WTC11 (cell line): ENCODE results near the gene GSTK1. TPM values are rescaled to one million over a fixed set of nuclear protein-coding genes. Genes with fewer than 3 reads are reported as not detected.

ENCODE experiments used
- ATAC-seq: fragments of 200-7000 bp; cut with Tn5 transposase; 2 replicates; pipeline ENCODE4 v1.10.0; 2021; ENCODE audit warnings: mild to moderate bottlenecking, moderate library complexity
- CTCF ChIA-PET: fragments of 300-600 bp; sonication (Branson Sonifier 250); formaldehyde crosslinking; loops from one replicate; lab custom pipeline; 2021; ENCODE audit warnings: antibody characterized with exemption; lab: Charles Lee
- POLR2A ChIA-PET: fragments of 350-600 bp; sonication (Branson Sonifier 250); formaldehyde crosslinking; loops from one replicate; lab custom pipeline; 2021; ENCODE audit warnings: antibody characterized with exemption; lab: Charles Lee
- DNase-seq: peaks from one replicate; pipeline ENCODE4 v3.0.0; 2021; ENCODE audit warnings: low spot score
- H3K27ac Mint-ChIP-seq: 2 replicates; pipeline ENCODE4 v1.8.0; 2021; ENCODE audit warnings: mixed read lengths
- H3K27me3 Mint-ChIP-seq: 2 replicates; pipeline ENCODE4 v1.8.0; 2021; ENCODE audit warnings: low read depth, mild to moderate bottlenecking, moderate library complexity, mixed read lengths
- H3K36me3 Mint-ChIP-seq: 2 replicates; pipeline ENCODE4 v1.8.0; 2021; ENCODE audit warnings: mixed read lengths
- H3K4me1 Mint-ChIP-seq: 2 replicates; pipeline ENCODE4 v1.8.0; 2022; ENCODE audit warnings: mixed read lengths
- H3K4me3 Mint-ChIP-seq: 2 replicates; pipeline ENCODE4 v1.8.0; 2021; ENCODE audit warnings: mild to moderate bottlenecking, moderate library complexity, mixed read lengths
- H3K9me3 Mint-ChIP-seq: 2 replicates; pipeline ENCODE4 v1.8.0; 2021; ENCODE audit warnings: mixed read lengths
- CTCF ChIP-seq: fragments of 200-600 bp; IDR thresholded peaks from 2 replicates; pipeline ENCODE4 v1.8.0; 2022; ENCODE audit warnings: antibody characterized with exemption
- E2F1 ChIP-seq: sonication (generic); formaldehyde crosslinking; IDR thresholded peaks from 2 replicates; pipeline ENCODE4 v1.8.0; 2022; ENCODE audit warnings: mild to moderate bottlenecking, missing genetic modification reagents
- E2F5 ChIP-seq: sonication (generic); formaldehyde crosslinking; IDR thresholded peaks from 2 replicates; pipeline ENCODE4 v1.8.1; 2022; ENCODE audit warnings: mild to moderate bottlenecking, moderate library complexity, missing genetic modification reagents
- ELF4 ChIP-seq: sonication (generic); formaldehyde crosslinking; IDR thresholded peaks from 2 replicates; pipeline ENCODE4 v1.8.1; 2022; ENCODE audit warnings: low read depth, mild to moderate bottlenecking, moderate library complexity, missing genetic modification reagents
- EMX1 ChIP-seq: fragments of 250-450 bp; sonication (Bioruptor Pico); IDR thresholded peaks from 2 replicates; pipeline ENCODE4 v1.8.0; 2021; ENCODE audit warnings: mild to moderate bottlenecking
- FOXJ3 ChIP-seq: sonication (generic); formaldehyde crosslinking; IDR thresholded peaks from 2 replicates; pipeline ENCODE4 v1.9.0; 2021; ENCODE audit warnings: missing genetic modification reagents, mild to moderate bottlenecking, borderline replicate concordance
- IRF2 ChIP-seq: sonication (generic); formaldehyde crosslinking; IDR thresholded peaks from 2 replicates; pipeline ENCODE4 v1.8.0; 2022; ENCODE audit warnings: low read depth, missing genetic modification reagents, borderline replicate concordance
- JAZF1 ChIP-seq: fragments of 250-450 bp; sonication (Bioruptor Pico); IDR thresholded peaks from 2 replicates; pipeline ENCODE4 v1.9.0; 2021; ENCODE audit warnings: moderate library complexity, mild to moderate bottlenecking, inconsistent platforms
- KAT7 ChIP-seq: sonication (generic); formaldehyde crosslinking; IDR thresholded peaks from 2 replicates; pipeline ENCODE4 v1.8.1; 2023; ENCODE audit warnings: missing genetic modification reagents, mild to moderate bottlenecking, borderline replicate concordance
- MXD4 ChIP-seq: fragments of 250-450 bp; sonication (Bioruptor Pico); IDR thresholded peaks from 2 replicates; pipeline ENCODE4 v1.8.0; 2021; ENCODE audit warnings: mild to moderate bottlenecking, moderate library complexity, borderline replicate concordance
- NFYB ChIP-seq: sonication (generic); formaldehyde crosslinking; conservative IDR thresholded peaks from 2 replicates; pipeline ENCODE4 v1.8.0; 2022; ENCODE audit warnings: low read depth, missing genetic modification reagents
- NR2C2 ChIP-seq: sonication (generic); formaldehyde crosslinking; IDR thresholded peaks from 2 replicates; pipeline ENCODE4 v1.8.0; 2022; ENCODE audit warnings: mild to moderate bottlenecking, missing genetic modification reagents
- PRRX2 ChIP-seq: fragments of 250-450 bp; sonication (Bioruptor Pico); IDR thresholded peaks from 2 replicates; pipeline ENCODE4 v1.8.0; 2021; ENCODE audit warnings: mild to moderate bottlenecking
- TCF7 ChIP-seq: sonication (generic); formaldehyde crosslinking; IDR thresholded peaks from 2 replicates; pipeline ENCODE4 v1.8.0; 2022; ENCODE audit warnings: mild to moderate bottlenecking, low read depth, missing genetic modification reagents, moderate library complexity
- USF2 ChIP-seq: sonication (generic); formaldehyde crosslinking; IDR thresholded peaks from 2 replicates; pipeline ENCODE4 v1.8.1; 2023; ENCODE audit warnings: mild to moderate bottlenecking, missing genetic modification reagents, moderate library complexity
- ZNF263 ChIP-seq: sonication (generic); formaldehyde crosslinking; IDR thresholded peaks from 2 replicates; pipeline ENCODE4 v1.8.1; 2022; ENCODE audit warnings: low read depth, mild to moderate bottlenecking, moderate library complexity, missing genetic modification reagents
- ZNF416 ChIP-seq: fragments of 250-450 bp; sonication (Bioruptor Pico); IDR thresholded peaks from 2 replicates; pipeline ENCODE4 v1.9.0; 2021; ENCODE audit warnings: mild to moderate bottlenecking, inconsistent platforms
- total RNA-seq: library from RNA; stranded (reverse); gene quantifications from 3 replicates; pipeline ENCODE4 v1.2.3, GENCODE V29; 2021
- TF ChIP-seq, protein P1 (sequence below): sonication (generic); formaldehyde crosslinking; conservative IDR thresholded peaks from 2 replicates; pipeline ENCODE4 v1.8.1; 2022; ENCODE audit warnings: mild to moderate bottlenecking, missing genetic modification reagents
- TF ChIP-seq, protein P2 (sequence below): fragments of 250-450 bp; sonication (Bioruptor Pico); IDR thresholded peaks from 2 replicates; pipeline ENCODE4 v1.9.0; 2021; ENCODE audit warnings: mild to moderate bottlenecking

Gene GSTK1
- total RNA-seq, 1 experiment from 2014 or later: 30.1 TPM

- peak; percentile 98 for ATAC-seq
- Mint-ChIP-seq H3K36me3 (peaks cover 89% of the 10 kb centered on the region), H3K4me1 (no peaks in the 10 kb centered on the region), H3K9me3 (no peaks in the 10 kb centered on the region), H3K27ac (no peak overlapping the region), H3K27me3 (no peaks in the 10 kb centered on the region), H3K4me3 (no peak overlapping the region)
- peak; percentile 73 for DNase-seq
- POLR2A ChIA-PET: interaction anchor here (1.1 kb wide), 1 partner anchor 37 kb away, joined by 3 read pairs; the partner anchor contains the start of gene GSTK1
- CTCF ChIA-PET: interaction anchor here (0.9 to 1.5 kb wide), 13 partner anchors 10 to 427 kb away, joined by 3 to 9 read pairs (median 4); partner anchors contain the start of genes CASP2 and GSTK1
- TF ChIP-seq CTCF: peak; percentile 62
- TF ChIP-seq KAT7 (CRISPR knock-in tag): no peak
Observed at GRCh38 chr7:143299840-143300239, 36.6 kb downstream of the GSTK1 start.

DNA sequence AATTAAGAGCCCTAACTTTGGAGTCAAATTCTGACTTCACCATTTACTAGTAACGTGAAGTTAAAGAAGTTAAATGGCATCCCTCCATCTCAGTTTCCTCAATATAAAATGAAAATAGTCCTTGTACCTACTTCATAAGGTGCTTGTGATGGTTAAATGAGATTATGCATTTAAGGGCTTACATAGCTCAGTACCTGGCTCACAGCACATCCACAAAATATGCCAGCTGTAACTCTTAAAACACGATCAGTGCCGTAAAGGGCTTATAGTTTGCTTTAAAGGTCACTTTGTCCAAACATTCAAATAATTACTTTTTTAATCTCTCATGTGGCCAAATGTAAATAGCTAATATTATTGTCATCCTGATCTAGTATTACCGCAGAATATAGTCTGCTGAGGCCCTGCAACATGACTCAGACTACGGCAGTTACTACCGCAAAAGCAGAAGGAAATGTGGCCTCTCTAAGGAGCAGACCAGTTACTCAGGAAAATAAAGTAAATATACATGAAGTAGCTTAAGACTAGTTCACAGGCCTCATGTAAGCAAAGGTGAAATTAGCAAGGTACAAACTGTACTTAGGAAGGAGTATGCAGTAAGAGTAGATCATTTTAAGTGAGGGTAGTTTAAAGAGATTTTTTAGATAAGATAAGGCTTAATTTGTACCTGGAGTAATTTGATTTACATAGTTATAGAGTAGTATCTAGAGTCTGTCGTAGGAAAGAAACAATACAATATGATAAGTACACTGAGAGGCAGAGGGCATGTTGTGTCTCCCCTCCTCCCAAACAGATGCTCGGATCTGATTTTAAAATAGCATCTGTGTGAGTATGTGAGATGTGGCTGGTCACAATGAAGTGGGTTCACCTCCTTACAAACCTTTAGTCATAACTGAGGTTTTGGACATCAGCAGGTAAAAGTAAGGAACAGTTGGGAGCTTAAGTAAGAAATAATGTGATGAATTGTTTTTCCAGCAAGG, 38.0 kb downstream of the GSTK1 start:
- Mint-ChIP-seq H3K9me3 (no peaks in the 10 kb centered on the region), H3K36me3 (peaks cover 87% of the 10 kb centered on the region), H3K27me3 (no peaks in the 10 kb centered on the region), H3K27ac (no peak overlapping the region), H3K4me1 (no peaks in the 10 kb centered on the region), H3K4me3 (no peak overlapping the region)
- DNase-seq: no peak
- no peak for ATAC-seq
- CTCF ChIA-PET: interaction anchor here (0.8 kb wide), 1 partner anchor 289 kb away, joined by 3 read pairs; no protein-coding TSS in a partner anchor
- no peak for TF ChIP-seq JAZF1
- TF ChIP-seq ZNF263 (CRISPR knock-in tag): no peak
- no peak for TF ChIP-seq FOXJ3 (CRISPR knock-in tag)
- TF ChIP-seq, protein P1, sequence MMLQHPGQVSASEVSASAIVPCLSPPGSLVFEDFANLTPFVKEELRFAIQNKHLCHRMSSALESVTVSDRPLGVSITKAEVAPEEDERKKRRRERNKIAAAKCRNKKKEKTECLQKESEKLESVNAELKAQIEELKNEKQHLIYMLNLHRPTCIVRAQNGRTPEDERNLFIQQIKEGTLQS (CRISPR knock-in tag): no peak
- no peak for TF ChIP-seq USF2
- no peak for TF ChIP-seq EMX1 (CRISPR knock-in tag)
- no peak for TF ChIP-seq NR2C2 (CRISPR knock-in tag)
- TF ChIP-seq CTCF: no peak
- no peak for TF ChIP-seq E2F5 (CRISPR knock-in tag)
- no peak for TF ChIP-seq MXD4 (CRISPR knock-in tag)
- TF ChIP-seq ELF4 (CRISPR knock-in tag): no peak
- no peak for TF ChIP-seq IRF2 (CRISPR knock-in tag)
- TF ChIP-seq, protein P2, sequence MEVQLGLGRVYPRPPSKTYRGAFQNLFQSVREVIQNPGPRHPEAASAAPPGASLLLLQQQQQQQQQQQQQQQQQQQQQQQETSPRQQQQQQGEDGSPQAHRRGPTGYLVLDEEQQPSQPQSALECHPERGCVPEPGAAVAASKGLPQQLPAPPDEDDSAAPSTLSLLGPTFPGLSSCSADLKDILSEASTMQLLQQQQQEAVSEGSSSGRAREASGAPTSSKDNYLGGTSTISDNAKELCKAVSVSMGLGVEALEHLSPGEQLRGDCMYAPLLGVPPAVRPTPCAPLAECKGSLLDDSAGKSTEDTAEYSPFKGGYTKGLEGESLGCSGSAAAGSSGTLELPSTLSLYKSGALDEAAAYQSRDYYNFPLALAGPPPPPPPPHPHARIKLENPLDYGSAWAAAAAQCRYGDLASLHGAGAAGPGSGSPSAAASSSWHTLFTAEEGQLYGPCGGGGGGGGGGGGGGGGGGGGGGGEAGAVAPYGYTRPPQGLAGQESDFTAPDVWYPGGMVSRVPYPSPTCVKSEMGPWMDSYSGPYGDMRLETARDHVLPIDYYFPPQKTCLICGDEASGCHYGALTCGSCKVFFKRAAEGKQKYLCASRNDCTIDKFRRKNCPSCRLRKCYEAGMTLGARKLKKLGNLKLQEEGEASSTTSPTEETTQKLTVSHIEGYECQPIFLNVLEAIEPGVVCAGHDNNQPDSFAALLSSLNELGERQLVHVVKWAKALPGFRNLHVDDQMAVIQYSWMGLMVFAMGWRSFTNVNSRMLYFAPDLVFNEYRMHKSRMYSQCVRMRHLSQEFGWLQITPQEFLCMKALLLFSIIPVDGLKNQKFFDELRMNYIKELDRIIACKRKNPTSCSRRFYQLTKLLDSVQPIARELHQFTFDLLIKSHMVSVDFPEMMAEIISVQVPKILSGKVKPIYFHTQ (CRISPR knock-in tag): no peak
- TF ChIP-seq NFYB (CRISPR knock-in tag): no peak
- TF ChIP-seq TCF7 (CRISPR knock-in tag): no peak
- TF ChIP-seq E2F1 (CRISPR knock-in tag): no peak
- no peak for TF ChIP-seq PRRX2 (CRISPR knock-in tag)
- TF ChIP-seq ZNF416 (CRISPR knock-in tag): no peak
- POLR2A ChIA-PET: no interaction called here
